ENCODE results near the gene VCL. TPM values are rescaled to one million over a fixed set of nuclear protein-coding genes. Genes with fewer than 3 reads are reported as not detected.
"Not testable (repeated sequence)": the region's sequence is repeated elsewhere in the genome, so short reads cannot be mapped to it uniquely, and the experiment has no call there.

Gene VCL
- total and polyA plus RNA-seq, 8 donors: 90.6 to 195 (median 98.2) TPM

GRCh38 chr10:74137992-74138391, 140.1 kb downstream of the VCL start:
- TF ChIP-seq, protein P1, sequence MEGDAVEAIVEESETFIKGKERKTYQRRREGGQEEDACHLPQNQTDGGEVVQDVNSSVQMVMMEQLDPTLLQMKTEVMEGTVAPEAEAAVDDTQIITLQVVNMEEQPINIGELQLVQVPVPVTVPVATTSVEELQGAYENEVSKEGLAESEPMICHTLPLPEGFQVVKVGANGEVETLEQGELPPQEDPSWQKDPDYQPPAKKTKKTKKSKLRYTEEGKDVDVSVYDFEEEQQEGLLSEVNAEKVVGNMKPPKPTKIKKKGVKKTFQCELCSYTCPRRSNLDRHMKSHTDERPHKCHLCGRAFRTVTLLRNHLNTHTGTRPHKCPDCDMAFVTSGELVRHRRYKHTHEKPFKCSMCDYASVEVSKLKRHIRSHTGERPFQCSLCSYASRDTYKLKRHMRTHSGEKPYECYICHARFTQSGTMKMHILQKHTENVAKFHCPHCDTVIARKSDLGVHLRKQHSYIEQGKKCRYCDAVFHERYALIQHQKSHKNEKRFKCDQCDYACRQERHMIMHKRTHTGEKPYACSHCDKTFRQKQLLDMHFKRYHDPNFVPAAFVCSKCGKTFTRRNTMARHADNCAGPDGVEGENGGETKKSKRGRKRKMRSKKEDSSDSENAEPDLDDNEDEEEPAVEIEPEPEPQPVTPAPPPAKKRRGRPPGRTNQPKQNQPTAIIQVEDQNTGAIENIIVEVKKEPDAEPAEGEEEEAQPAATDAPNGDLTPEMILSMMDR (IDR thresholded peaks at IDR 0.05): no peak
- DNase-seq (no peak), ATAC-seq (no peak)
- no peaks in the 10 kb centered on the region for H3K9me3 ChIP-seq
- no peak overlapping the region for H3K27ac ChIP-seq
- intact Hi-C loops (cut with DNase I): no loop called here
- H3K36me3 ChIP-seq: peaks cover 0 to 59% of the 10 kb centered on the region in 2 donors
- no peaks in the 10 kb centered on the region for H3K27me3 ChIP-seq
- H3K4me1 ChIP-seq: no peaks in the 10 kb centered on the region
- H3K4me3 ChIP-seq: no peak overlapping the region

DNA sequence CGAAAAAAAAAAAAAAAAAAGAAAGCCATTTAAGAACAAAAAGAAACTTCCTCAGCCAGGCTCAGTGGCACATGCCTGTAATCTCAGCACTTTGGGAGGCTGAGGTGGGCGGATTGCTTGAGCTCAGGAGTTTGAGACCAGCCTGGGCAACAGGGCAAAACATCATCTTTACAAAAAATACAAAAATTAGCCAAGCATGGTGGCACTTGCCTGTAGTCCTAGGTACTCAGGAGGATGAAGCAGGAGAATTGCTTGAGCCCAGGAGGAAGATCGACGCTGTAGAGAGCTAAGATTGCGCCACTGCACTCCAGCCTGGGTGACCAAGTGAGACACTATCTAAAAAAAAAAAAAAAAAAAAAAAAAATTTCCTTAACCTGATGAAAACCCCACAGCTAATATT, 140.7 kb downstream of the VCL start:
- intact Hi-C loops (cut with DNase I); H3K4me1 ChIP-seq; H3K27ac ChIP-seq; H3K27me3 ChIP-seq; ATAC-seq; DNase-seq; H3K9me3 ChIP-seq; H3K4me3 ChIP-seq: not testable (repeated sequence)
- H3K36me3 ChIP-seq: peaks cover 0 to 53% of the 10 kb centered on the region in 2 donors

GRCh38 chr10:74139981-74140380, 142.1 kb downstream of the VCL start:
- TF ChIP-seq, protein P1 (IDR thresholded peaks at IDR 0.05): no peak
- DNase-seq (peak in 1 of 4 donors; percentile 65), ATAC-seq (no peak)
- Histone ChIP-seq H3K27ac (no peak overlapping the region), H3K4me1 (peaks cover 0 to 9% of the 10 kb centered on the region in 2 donors), H3K9me3 (no peaks in the 10 kb centered on the region), H3K27me3 (no peaks in the 10 kb centered on the region), H3K4me3 (no peak overlapping the region), H3K36me3 (peaks cover 0 to 43% of the 10 kb centered on the region in 2 donors)
- intact Hi-C loops (cut with DNase I): no loop called here

DNA sequence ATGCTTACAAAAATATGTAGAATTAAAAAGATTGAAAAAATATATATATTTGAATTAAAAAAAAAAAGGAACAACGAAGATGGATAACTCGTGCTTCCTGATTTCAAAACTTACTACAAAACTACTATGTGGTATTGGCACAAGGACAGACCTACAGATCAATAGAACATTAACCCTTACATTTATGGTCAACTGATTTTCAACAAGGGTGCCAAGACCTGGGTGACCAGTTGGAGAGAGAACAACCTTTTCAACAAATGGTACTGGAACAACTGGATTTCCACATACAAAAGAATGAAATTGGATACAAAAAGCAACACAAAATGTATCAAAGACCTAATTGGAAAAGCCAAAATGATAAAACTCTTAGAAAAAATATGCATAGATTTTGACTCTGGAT, 142.6 kb downstream of the VCL start:
- ATAC-seq (no peak), DNase-seq (no peak)
- Histone ChIP-seq H3K9me3 (no peaks in the 10 kb centered on the region), H3K27me3 (no peaks in the 10 kb centered on the region), H3K4me1 (peaks cover 3 to 14% of the 10 kb centered on the region in 2 donors), H3K27ac (no peak overlapping the region), H3K36me3 (peaks cover 0 to 38% of the 10 kb centered on the region in 2 donors), H3K4me3 (no peak overlapping the region)
- intact Hi-C loops (cut with DNase I): no loop called here
- TF ChIP-seq, protein P1 (IDR thresholded peaks at IDR 0.05): no peak

DNA sequence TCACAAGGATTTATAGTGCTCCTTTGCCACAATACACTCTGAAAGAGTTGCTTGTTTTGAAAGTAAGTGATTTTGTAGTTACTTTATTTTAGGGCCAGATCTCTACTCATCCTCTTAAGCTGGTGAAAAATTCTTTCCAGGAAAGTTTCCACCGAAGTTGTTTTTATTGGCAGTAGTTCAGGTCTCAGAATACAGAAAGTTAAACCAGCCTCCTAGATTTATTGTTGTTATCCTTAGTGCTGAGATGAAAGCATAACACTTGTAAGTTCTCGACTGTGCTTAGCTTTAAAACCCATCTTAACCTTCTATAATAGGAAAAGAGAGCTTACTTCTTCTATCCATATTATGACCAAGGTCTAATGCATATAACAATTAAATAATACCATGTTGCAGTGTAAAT, 147.2 kb downstream of the VCL start:
- intact Hi-C loops (cut with DNase I): no loop called here
- ATAC-seq (peak; percentile 77), DNase-seq (peak in 1 of 4 donors; percentile 24)
- H3K27me3 ChIP-seq: no peaks in the 10 kb centered on the region
- TF ChIP-seq, protein P1 (IDR thresholded peaks at IDR 0.05): no peak
- H3K9me3 ChIP-seq: no peaks in the 10 kb centered on the region
- H3K4me1 ChIP-seq: peaks cover 13 to 49% of the 10 kb centered on the region in 2 donors
- H3K36me3 ChIP-seq: peaks cover 0 to 12% of the 10 kb centered on the region in 2 donors
- H3K27ac ChIP-seq: peak overlapping the region; percentile 21 to 33
- no peak overlapping the region for H3K4me3 ChIP-seq

DNA sequence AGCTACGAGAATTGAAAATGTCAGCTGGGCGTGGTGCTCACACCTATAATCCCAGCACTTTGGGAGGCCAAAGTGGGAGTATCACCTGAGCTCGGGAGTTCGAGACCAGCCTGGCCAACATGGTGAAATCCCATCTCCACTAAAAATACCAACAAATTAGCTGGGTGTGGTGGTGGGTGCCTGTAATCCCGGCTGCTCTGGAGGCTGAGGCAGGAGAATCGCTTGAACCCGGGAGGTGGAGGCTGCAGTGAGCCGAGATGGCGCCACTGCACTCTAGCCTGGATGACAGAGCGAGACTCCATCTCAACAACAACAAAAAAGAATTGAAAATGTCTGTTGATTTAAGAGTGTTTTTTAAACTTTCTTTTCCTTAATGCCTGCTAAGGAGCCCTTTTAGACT, 149.1 kb downstream of the VCL start:
- H3K27ac ChIP-seq; intact Hi-C loops (cut with DNase I); H3K9me3 ChIP-seq; DNase-seq; H3K27me3 ChIP-seq; ATAC-seq; H3K4me3 ChIP-seq: not testable (repeated sequence)
- Histone ChIP-seq H3K36me3 (peaks cover 0 to 12% of the 10 kb centered on the region in 2 donors), H3K4me1 (peaks cover 16 to 53% of the 10 kb centered on the region in 2 donors)
